ENCODE data around the gene TSSK2. TPM values are rescaled to one million over a fixed set of nuclear protein-coding genes. Genes with fewer than 3 reads are reported as not detected.

The TSSK2 gene
- total and polyA plus RNA-seq, 2 of the 8 experiments (the other 6 are each of a cell fraction or from before 2014, with no cell fraction given), result not detected

GRCh38 chr22:19149991-19150390, 18.9 kb downstream of the TSSK2 start, which contains the start of gene GSC2:
GSC2 (minus strand) TSS chr22:19150292; CDS start chr22:19150283, 9 bp downstream.
- Histone ChIP-seq H2BK5ac (ENCODE audit: low read depth, low read length) (no peak within 1 kb of the TSS), H3K18ac (ENCODE audit: extremely low read depth, low read length) (no peak within 1 kb of the TSS; the same call in 1 of the 2 replicates), H2BK15ac (ENCODE audit: low read length) (no peak within 1 kb of the TSS), H2AFZ (ENCODE audit: low read length) (peak within 1 kb of the TSS; percentile 65; the same call in 1 of the 2 replicates), H3K4me2 (ENCODE audit: insufficient read depth in 1 of 2, low read depth in 2 of 2, low read length in 2 of 2) (peak within 1 kb of the TSS; percentile 40 to 71), H3K4me1 (replicated peaks in 1 of 4; ENCODE audit: control insufficient read depth in 3 of 4, insufficient read depth in 4 of 4, low read length in 3 of 4) (peaks cover 0 to 7% (median 5%) of the 10 kb centered on the region in 4 experiments; a peak in 5 of 7 replicates), H2BK120ac (replicated peaks; ENCODE audit: low read depth, low read length) (no peak within 1 kb of the TSS), H3K9ac (replicated peaks in 1 of 4; ENCODE audit: extremely low read depth in 1 of 4, low read depth in 3 of 4, low read length in 3 of 4) (no peak within 1 kb of the TSS; a peak in 1 of 7 replicates), H4K8ac (ENCODE audit: extremely low read depth, insufficient read depth, low read length) (peak within 1 kb of the TSS; percentile 85), H4K5ac (ENCODE audit: insufficient read length, low read depth, low read length) (no peak within 1 kb of the TSS), H3K4me3 (ENCODE audit: extremely low read depth in 1 of 4, insufficient read depth in 2 of 4, low read depth in 3 of 4, low read length in 4 of 4) (peak within 1 kb of the TSS; percentile 3 to 53 (median 14); a peak in 7 of 8 replicates), H3K27me3 (replicated peaks in 1 of 4; ENCODE audit: control insufficient read depth in 3 of 4, extremely low read depth in 1 of 4, insufficient read depth in 3 of 4, low read length in 3 of 4) (peaks cover 52 to 71% (median 62%) of the 10 kb centered on the region in 4 experiments), H3K79me2 (ENCODE audit: control insufficient read depth in 1 of 2, insufficient read depth in 2 of 2, low read length in 2 of 2) (no peaks in the 10 kb centered on the region), H4K20me1 (replicated peaks in 1 of 2; ENCODE audit: control insufficient read depth in 1 of 2, insufficient read depth in 2 of 2, low read length in 2 of 2) (peaks cover 2 to 12% of the 10 kb centered on the region in 2 experiments), H3K9me3 (ENCODE audit: insufficient read depth in 2 of 2, low read depth in 1 of 2, low read length in 1 of 2) (0 out of 4 replicates have a peak, but pooled peaks cover 0 to 6% of the 10 kb centered on the region in 2 experiments), H2AK5ac (ENCODE audit: low read depth, low read length) (no peak within 1 kb of the TSS), H3K14ac (ENCODE audit: insufficient read length) (no peak within 1 kb of the TSS), H3K79me1 (ENCODE audit: low read depth, low read length) (no peaks in the 10 kb centered on the region), H2BK20ac (ENCODE audit: low read length) (no peak within 1 kb of the TSS), H3K4ac (replicated peaks; ENCODE audit: insufficient read length, low read depth, low read length) (no peak within 1 kb of the TSS), H3K56ac (replicated peaks; ENCODE audit: insufficient read length, low read depth, low read length) (no peak within 1 kb of the TSS), H4K91ac (replicated peaks; ENCODE audit: insufficient read length, low read length) (no peak within 1 kb of the TSS), H3K23ac (ENCODE audit: insufficient read length) (no peak within 1 kb of the TSS), H2BK12ac (ENCODE audit: low read depth, low read length) (peak within 1 kb of the TSS; percentile 75; the same call in 1 of the 2 replicates), H3K27ac (ENCODE audit: low read depth, low read length) (no peak within 1 kb of the TSS), H3K23me2 (ENCODE audit: low read depth, low read length) (peaks cover 7% of the 10 kb centered on the region; the same call in 1 of the 2 replicates), H3K36me3 (ENCODE audit: control insufficient read depth in 2 of 4, insufficient read depth in 4 of 4, low read length in 3 of 4) (peaks cover 0 to 12% (median 0%) of the 10 kb centered on the region in 4 experiments; a peak in 1 of 8 replicates)
- ChIA-PET POLR2A (ENCODE audit: partially characterized antibody) (interaction anchor here (2.0 kb wide), 1 partner anchor 9 kb away, joined by 4 read pairs; no protein-coding TSS in a partner anchor), CTCF (ENCODE audit: partially characterized antibody) (no interaction called here)
- 8% methylated on average over 15 of the region's 59 CpGs; no CpG with 5 or more reads in 1 of the 2 experiments for WGBS, 2 experiments (ENCODE audit: extremely low coverage in 1 of 2, insufficient coverage in 1 of 2, insufficient read length in 1 of 2, insufficient replicate concordance in 2 of 2, low coverage in 1 of 2, low lambda C conversion rate in 2 of 2, missing lambda C conversion rate in 1 of 2)
- DNase-seq (ENCODE audit: low read depth in 1 of 2, low spot score in 2 of 2), result peak in 1 of 2 experiments; percentile 55
- TF ChIP-seq HDAC2 (IDR thresholded peaks at IDR 0.05; ENCODE audit: borderline replicate concordance in 1 of 2, low read depth in 2 of 2, low read length in 2 of 2), result no peak
- TF ChIP-seq BACH1 (IDR thresholded peaks at IDR 0.05; ENCODE audit: low read length), result no peak
- no peak for TF ChIP-seq CHD1 (IDR thresholded peaks at IDR 0.05; ENCODE audit: low read depth, low read length)
- no peak for TF ChIP-seq MAFK (IDR thresholded peaks at IDR 0.05; ENCODE audit: low read depth, low read length)
- no peak for FAIRE-seq

Data from H1 (cell line).